ENCODE results near the gene CBLN3.

Gene CBLN3

DNA sequence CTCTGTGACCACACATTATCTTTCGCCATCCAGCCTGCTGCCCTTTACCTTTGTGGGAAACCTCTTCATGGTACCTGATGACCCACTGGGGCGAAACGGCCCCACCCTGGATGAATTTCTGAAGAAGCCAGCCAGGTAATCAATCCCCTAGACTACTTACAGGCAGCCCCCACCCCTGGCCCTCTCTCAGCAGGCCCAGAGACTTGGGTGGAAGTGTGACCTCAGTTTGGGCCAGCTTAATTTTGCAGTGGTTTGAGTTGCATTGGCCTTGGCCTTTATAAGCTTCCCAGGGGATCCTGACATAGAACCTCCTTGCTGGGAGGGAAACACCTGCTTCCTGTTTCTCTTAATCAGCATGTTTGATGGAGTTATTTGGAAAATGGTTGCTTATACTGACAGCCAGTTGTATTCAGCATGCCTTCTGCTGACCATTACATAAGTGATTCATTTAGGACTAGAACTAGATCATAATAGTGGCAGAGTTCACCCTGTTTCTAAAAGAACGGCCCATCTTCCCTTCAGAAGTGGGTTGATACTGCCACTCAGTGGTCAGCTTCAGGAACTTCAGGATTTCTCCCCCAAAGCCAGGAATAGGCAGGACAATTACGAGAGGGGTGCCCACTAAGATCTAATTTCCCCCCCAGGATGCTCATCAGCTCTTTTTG, 7.0 kb upstream of the CBLN3 start:
- TF ChIP-seq ZNF433 (tag by site-specific recombination; IDR thresholded peaks at IDR 0.05; ENCODE audit: low read depth) (no peak), ZNF561 (tag by site-specific recombination; IDR thresholded peaks at IDR 0.05; ENCODE audit: borderline replicate concordance) (0 out of 2 replicates have a peak, but pooled peaks have one; percentile 30), ZNF423 (tag by site-specific recombination; IDR thresholded peaks at IDR 0.05) (no peak), ZNF311 (tag by site-specific recombination; IDR thresholded peaks at IDR 0.05; ENCODE audit: borderline replicate concordance) (no peak), ZNF654 (tag by site-specific recombination; IDR thresholded peaks at IDR 0.05; ENCODE audit: low read depth) (peak; percentile 73), ZNF324 (tag by site-specific recombination; IDR thresholded peaks at IDR 0.05) (no peak), ZNF404 (tag by site-specific recombination; IDR thresholded peaks at IDR 0.05) (no peak)
- TF ChIP-seq, protein P1, sequence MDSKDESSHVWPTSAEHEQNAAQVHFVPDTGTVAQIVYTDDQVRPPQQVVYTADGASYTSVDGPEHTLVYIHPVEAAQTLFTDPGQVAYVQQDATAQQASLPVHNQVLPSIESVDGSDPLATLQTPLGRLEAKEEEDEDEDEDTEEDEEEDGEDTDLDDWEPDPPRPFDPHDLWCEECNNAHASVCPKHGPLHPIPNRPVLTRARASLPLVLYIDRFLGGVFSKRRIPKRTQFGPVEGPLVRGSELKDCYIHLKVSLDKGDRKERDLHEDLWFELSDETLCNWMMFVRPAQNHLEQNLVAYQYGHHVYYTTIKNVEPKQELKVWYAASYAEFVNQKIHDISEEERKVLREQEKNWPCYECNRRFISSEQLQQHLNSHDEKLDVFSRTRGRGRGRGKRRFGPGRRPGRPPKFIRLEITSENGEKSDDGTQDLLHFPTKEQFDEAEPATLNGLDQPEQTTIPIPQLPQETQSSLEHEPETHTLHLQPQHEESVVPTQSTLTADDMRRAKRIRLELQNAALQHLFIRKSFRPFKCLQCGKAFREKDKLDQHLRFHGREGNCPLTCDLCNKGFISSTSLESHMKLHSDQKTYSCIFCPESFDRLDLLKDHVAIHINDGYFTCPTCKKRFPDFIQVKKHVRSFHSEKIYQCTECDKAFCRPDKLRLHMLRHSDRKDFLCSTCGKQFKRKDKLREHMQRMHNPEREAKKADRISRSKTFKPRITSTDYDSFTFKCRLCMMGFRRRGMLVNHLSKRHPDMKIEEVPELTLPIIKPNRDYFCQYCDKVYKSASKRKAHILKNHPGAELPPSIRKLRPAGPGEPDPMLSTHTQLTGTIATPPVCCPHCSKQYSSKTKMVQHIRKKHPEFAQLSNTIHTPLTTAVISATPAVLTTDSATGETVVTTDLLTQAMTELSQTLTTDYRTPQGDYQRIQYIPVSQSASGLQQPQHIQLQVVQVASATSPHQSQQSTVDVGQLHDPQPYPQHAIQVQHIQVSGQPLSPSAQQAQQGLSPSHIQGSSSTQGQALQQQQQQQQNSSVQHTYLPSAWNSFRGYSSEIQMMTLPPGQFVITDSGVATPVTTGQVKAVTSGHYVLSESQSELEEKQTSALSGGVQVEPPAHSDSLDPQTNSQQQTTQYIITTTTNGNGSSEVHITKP (tag by site-specific recombination; IDR thresholded peaks at IDR 0.05): peak; percentile 85
- Histone ChIP-seq H3K4me1 (ENCODE audit: control insufficient read depth, insufficient read depth, low read length) (peaks cover 3% of the 10 kb centered on the region; the same call in 1 of the 2 replicates), H3K27ac (ENCODE audit: extremely low read depth, low read depth, low read length) (no peak overlapping the region), H3K36me3 (ENCODE audit: control insufficient read depth in 2 of 2, insufficient read depth in 1 of 2, low read length in 2 of 2) (peaks cover 5 to 95% of the 10 kb centered on the region in 2 experiments), H3K4me3 (ENCODE audit: low read depth, low read length) (no peak overlapping the region), H3K9me3 (ENCODE audit: control insufficient read depth, insufficient read depth, low read depth, low read length) (no peaks in the 10 kb centered on the region)
- ChIA-PET POLR2A (interaction anchor here (0.9 to 2.9 kb wide), 11 partner anchors 58 to 248 kb away, joined by 3 to 11 read pairs (median 4); partner anchors contain the start of genes IPO4 and TINF2), CTCF (interaction anchor here (0.5 to 13.9 kb wide), 28 partner anchors 10 to 1517 kb away, joined by 3 to 468 read pairs (median 4); partner anchors contain the start of genes ADCY4, CIDEB, EMC9 and TINF2)

DNA sequence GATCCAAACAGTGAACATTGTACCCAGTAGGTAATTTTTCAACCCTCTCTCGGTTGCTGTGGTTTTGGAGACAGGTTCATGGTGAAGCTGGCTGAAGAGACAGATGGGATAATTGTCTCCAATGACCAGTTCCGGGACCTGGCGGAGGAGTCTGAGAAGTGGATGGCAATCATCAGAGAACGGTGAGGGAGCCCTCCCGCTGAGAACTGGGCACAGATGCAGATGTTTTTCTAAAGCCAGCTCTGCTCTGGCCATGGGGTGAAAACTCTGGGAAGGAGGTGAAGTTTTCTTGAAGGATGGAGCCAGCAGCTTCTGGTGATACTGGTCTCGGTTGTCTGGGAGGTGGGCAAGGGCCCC, 6.5 kb upstream of the CBLN3 start:
- CTCF ChIA-PET: interaction anchor here (0.6 to 13.9 kb wide), 21 partner anchors 9 to 976 kb away, joined by 3 to 468 read pairs (median 4); partner anchors contain the start of genes ADCY4, CIDEB, EMC9 and TINF2
- Histone ChIP-seq H3K4me3 (ENCODE audit: low read depth, low read length) (no peak overlapping the region), H3K36me3 (ENCODE audit: control insufficient read depth in 2 of 2, insufficient read depth in 1 of 2, low read length in 2 of 2) (peaks cover 5 to 95% of the 10 kb centered on the region in 2 experiments), H3K9me3 (ENCODE audit: control insufficient read depth, insufficient read depth, low read depth, low read length) (no peaks in the 10 kb centered on the region), H3K27ac (ENCODE audit: extremely low read depth, low read depth, low read length) (no peak overlapping the region), H3K4me1 (ENCODE audit: control insufficient read depth, insufficient read depth, low read length) (no peaks in the 10 kb centered on the region)
- POLR2A ChIA-PET: interaction anchor here (0.9 to 2.9 kb wide), 9 partner anchors 58 to 247 kb away, joined by 3 to 11 read pairs (median 4); partner anchors contain the start of genes IPO4, MDP1 and TINF2
- TF ChIP-seq, protein P2, sequence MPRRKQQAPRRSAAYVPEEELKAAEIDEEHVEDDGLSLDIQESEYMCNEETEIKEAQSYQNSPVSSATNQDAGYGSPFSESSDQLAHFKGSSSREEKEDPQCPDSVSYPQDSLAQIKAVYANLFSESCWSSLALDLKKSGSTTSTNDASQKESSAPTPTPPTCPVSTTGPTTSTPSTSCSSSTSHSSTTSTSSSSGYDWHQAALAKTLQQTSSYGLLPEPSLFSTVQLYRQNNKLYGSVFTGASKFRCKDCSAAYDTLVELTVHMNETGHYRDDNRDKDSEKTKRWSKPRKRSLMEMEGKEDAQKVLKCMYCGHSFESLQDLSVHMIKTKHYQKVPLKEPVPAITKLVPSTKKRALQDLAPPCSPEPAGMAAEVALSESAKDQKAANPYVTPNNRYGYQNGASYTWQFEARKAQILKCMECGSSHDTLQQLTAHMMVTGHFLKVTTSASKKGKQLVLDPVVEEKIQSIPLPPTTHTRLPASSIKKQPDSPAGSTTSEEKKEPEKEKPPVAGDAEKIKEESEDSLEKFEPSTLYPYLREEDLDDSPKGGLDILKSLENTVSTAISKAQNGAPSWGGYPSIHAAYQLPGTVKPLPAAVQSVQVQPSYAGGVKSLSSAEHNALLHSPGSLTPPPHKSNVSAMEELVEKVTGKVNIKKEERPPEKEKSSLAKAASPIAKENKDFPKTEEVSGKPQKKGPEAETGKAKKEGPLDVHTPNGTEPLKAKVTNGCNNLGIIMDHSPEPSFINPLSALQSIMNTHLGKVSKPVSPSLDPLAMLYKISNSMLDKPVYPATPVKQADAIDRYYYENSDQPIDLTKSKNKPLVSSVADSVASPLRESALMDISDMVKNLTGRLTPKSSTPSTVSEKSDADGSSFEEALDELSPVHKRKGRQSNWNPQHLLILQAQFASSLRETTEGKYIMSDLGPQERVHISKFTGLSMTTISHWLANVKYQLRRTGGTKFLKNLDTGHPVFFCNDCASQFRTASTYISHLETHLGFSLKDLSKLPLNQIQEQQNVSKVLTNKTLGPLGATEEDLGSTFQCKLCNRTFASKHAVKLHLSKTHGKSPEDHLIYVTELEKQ (tag by site-specific recombination; IDR thresholded peaks at IDR 0.05; ENCODE audit: borderline replicate concordance): no peak
- TF ChIP-seq ZNF366 (tag by site-specific recombination; conservative IDR thresholded peaks at IDR 0.05) (no peak), ZBTB21 (tag by site-specific recombination; IDR thresholded peaks at IDR 0.05) (no peak), ZNF776 (tag by site-specific recombination; IDR thresholded peaks at IDR 0.05; ENCODE audit: borderline replicate concordance) (no peak), ZBTB7A (tag by site-specific recombination; IDR thresholded peaks at IDR 0.05; ENCODE audit: low read depth) (no peak), ZNF335 (tag by site-specific recombination; conservative IDR thresholded peaks at IDR 0.05) (no peak), ZNF10 (tag by site-specific recombination; IDR thresholded peaks at IDR 0.05) (no peak), ZNF548 (tag by site-specific recombination; IDR thresholded peaks at IDR 0.05) (no peak)
- TF ChIP-seq, protein P3, sequence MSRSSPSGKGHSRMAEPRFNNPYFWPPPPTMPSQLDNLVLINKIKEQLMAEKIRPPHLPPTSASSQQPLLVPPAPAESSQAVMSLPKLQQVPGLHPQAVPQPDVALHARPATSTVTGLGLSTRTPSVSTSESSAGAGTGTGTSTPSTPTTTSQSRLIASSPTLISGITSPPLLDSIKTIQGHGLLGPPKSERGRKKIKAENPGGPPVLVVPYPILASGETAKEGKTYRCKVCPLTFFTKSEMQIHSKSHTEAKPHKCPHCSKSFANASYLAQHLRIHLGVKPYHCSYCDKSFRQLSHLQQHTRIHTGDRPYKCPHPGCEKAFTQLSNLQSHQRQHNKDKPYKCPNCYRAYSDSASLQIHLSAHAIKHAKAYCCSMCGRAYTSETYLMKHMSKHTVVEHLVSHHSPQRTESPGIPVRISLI (tag by site-specific recombination; IDR thresholded peaks at IDR 0.05): no peak
- TF ChIP-seq, protein P4, sequence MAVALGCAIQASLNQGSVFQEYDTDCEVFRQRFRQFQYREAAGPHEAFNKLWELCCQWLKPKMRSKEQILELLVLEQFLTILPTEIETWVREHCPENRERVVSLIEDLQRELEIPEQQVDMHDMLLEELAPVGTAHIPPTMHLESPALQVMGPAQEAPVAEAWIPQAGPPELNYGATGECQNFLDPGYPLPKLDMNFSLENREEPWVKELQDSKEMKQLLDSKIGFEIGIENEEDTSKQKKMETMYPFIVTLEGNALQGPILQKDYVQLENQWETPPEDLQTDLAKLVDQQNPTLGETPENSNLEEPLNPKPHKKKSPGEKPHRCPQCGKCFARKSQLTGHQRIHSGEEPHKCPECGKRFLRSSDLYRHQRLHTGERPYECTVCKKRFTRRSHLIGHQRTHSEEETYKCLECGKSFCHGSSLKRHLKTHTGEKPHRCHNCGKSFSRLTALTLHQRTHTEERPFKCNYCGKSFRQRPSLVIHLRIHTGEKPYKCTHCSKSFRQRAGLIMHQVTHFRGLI (tag by site-specific recombination; IDR thresholded peaks at IDR 0.05): no peak
- TF ChIP-seq, protein P5, sequence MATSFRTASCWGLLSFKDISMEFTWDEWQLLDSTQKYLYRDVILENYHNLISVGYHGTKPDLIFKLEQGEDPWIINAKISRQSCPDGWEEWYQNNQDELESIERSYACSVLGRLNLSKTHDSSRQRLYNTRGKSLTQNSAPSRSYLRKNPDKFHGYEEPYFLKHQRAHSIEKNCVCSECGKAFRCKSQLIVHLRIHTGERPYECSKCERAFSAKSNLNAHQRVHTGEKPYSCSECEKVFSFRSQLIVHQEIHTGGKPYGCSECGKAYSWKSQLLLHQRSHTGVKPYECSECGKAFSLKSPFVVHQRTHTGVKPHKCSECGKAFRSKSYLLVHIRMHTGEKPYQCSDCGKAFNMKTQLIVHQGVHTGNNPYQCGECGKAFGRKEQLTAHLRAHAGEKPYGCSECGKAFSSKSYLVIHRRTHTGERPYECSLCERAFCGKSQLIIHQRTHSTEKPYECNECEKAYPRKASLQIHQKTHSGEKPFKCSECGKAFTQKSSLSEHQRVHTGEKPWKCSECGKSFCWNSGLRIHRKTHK (tag by site-specific recombination; IDR thresholded peaks at IDR 0.05): no peak
- TF ChIP-seq, protein P6, sequence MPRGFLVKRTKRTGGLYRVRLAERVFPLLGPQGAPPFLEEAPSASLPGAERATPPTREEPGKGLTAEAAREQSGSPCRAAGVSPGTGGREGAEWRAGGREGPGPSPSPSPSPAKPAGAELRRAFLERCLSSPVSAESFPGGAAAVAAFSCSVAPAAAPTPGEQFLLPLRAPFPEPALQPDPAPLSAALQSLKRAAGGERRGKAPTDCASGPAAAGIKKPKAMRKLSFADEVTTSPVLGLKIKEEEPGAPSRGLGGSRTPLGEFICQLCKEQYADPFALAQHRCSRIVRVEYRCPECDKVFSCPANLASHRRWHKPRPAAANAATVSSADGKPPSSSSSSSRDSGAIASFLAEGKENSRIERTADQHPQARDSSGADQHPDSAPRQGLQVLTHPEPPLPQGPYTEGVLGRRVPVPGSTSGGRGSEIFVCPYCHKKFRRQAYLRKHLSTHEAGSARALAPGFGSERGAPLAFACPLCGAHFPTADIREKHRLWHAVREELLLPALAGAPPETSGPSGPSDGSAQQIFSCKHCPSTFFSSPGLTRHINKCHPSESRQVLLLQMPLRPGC (tag by site-specific recombination; IDR thresholded peaks at IDR 0.05): no peak
